ENCODE data around the gene HELZ.

HELZ gene

DNA sequence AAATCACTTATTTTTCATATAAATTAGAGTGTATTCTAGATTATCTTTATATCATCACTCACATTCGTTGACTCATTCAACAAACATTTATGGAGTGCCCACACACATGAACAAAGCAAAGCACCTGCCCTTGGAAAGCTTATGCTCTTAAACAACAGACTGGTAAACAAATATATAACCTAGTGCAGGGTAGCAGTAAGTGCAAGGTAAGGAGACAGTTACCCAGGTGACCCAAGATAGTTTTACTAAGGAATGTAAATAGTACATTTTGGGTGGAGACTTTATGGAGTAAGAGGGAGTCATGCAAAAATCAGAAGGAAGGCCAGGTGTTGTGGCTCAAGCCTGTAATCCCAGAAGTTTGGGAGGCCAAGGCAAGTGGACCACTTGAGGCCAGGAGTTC lies 40.4 kb upstream of the HELZ start:
- Mint-ChIP-seq H3K4me1 (peaks cover 23% of the 10 kb centered on the region), H3K9me3 (no peaks in the 10 kb centered on the region), H3K36me3 (ENCODE audit: low read depth) (no peaks in the 10 kb centered on the region), H3K27me3 (ENCODE audit: low read depth, poor library complexity) (peaks cover 5% of the 10 kb centered on the region), H3K4me3 (no peak overlapping the region), H3K27ac (no peak overlapping the region)
- TF ChIP-seq, protein P1, sequence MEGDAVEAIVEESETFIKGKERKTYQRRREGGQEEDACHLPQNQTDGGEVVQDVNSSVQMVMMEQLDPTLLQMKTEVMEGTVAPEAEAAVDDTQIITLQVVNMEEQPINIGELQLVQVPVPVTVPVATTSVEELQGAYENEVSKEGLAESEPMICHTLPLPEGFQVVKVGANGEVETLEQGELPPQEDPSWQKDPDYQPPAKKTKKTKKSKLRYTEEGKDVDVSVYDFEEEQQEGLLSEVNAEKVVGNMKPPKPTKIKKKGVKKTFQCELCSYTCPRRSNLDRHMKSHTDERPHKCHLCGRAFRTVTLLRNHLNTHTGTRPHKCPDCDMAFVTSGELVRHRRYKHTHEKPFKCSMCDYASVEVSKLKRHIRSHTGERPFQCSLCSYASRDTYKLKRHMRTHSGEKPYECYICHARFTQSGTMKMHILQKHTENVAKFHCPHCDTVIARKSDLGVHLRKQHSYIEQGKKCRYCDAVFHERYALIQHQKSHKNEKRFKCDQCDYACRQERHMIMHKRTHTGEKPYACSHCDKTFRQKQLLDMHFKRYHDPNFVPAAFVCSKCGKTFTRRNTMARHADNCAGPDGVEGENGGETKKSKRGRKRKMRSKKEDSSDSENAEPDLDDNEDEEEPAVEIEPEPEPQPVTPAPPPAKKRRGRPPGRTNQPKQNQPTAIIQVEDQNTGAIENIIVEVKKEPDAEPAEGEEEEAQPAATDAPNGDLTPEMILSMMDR (IDR thresholded peaks at IDR 0.05), result no peak
- DNase-seq, result no peak

DNA sequence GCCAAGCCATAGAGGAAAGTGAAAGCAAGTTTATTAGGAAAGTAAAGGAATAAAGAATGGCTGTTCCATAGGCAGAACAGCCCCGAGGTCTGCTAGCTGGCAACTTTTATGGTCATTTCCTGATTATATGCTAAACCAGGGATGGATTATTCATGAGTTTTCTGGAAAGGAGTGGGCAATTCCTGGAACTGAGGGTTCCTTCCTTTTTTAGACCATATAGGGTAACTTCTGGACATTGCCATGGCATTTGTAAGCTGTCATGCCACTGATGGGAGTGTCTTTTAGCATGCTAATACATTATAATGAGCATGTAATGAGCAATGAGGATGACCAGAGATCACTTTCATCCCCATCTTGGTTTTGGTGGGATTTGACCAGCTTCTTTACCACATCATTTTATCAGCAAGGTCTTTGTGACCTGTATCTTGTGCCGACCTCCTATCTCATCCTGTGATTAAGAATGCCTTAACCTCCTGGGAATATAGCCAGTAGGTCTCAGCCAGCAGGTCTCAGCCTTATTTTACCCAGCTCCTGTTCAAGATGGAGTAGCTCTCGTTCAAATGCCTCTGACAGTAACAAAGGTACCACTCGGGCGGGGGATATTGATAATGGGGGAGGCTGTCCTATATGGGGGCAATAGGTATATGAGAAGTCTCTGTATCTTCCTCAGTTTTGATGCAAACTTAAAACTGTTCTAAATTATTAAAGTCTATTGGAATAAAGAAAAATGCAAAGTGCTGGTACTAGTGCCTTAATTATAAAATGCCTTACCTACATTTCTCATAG lies 38.9 kb upstream of the HELZ start:
- no peak overlapping the region for H3K4me3 Mint-ChIP-seq
- H3K9me3 Mint-ChIP-seq, result no peaks in the 10 kb centered on the region
- DNase-seq, result no peak
- H3K4me1 Mint-ChIP-seq, result peaks cover 19% of the 10 kb centered on the region
- no peaks in the 10 kb centered on the region for H3K36me3 Mint-ChIP-seq (ENCODE audit: low read depth)
- TF ChIP-seq, protein P1 (IDR thresholded peaks at IDR 0.05), result no peak
- H3K27me3 Mint-ChIP-seq (ENCODE audit: low read depth, poor library complexity), result peaks cover 3% of the 10 kb centered on the region
- H3K27ac Mint-ChIP-seq, result no peak overlapping the region

- no peak overlapping the region for H3K4me3 Mint-ChIP-seq
- H3K9me3 Mint-ChIP-seq, result no peaks in the 10 kb centered on the region
- H3K27me3 Mint-ChIP-seq (ENCODE audit: low read depth, poor library complexity), result peaks cover 2% of the 10 kb centered on the region
- TF ChIP-seq, protein P1 (IDR thresholded peaks at IDR 0.05), result no peak
- no peaks in the 10 kb centered on the region for H3K36me3 Mint-ChIP-seq (ENCODE audit: low read depth)
- H3K27ac Mint-ChIP-seq, result no peak overlapping the region
- no peak for DNase-seq
- H3K4me1 Mint-ChIP-seq, result peaks cover 18% of the 10 kb centered on the region
Observed at GRCh38 chr17:67281743-67282142, 36.7 kb upstream of the HELZ start.

GRCh38 chr17:67281053-67281452 lies 36.1 kb upstream of the HELZ start:
- no peaks in the 10 kb centered on the region for H3K9me3 Mint-ChIP-seq
- H3K27ac Mint-ChIP-seq, result no peak overlapping the region
- TF ChIP-seq, protein P1 (IDR thresholded peaks at IDR 0.05), result no peak
- no peaks in the 10 kb centered on the region for H3K36me3 Mint-ChIP-seq (ENCODE audit: low read depth)
- H3K4me3 Mint-ChIP-seq, result no peak overlapping the region
- no peak for DNase-seq
- H3K27me3 Mint-ChIP-seq (ENCODE audit: low read depth, poor library complexity), result peaks cover 3% of the 10 kb centered on the region
- H3K4me1 Mint-ChIP-seq, result peaks cover 18% of the 10 kb centered on the region

DNA sequence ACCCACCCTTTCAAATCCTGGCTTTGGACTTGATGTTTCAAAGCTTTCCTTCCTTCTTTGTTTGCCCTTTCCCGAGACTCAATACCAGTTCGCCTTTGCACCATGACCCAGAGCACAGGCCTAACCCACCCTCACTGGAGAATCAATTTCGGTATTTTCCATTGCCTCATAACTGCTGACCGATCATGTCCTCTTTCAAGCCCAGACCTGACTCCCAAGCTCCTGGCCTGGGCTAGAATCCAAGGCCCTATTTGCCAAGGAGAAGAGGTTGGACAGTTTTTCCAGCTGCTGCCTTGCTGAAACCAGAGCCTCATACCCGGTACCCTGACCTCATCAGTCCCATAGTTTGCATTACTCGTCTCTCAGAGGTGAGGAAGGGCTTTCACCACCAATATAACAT lies 35.3 kb upstream of the HELZ start:
- Mint-ChIP-seq H3K4me3 (no peak overlapping the region), H3K27ac (no peak overlapping the region), H3K9me3 (no peaks in the 10 kb centered on the region), H3K36me3 (ENCODE audit: low read depth) (no peaks in the 10 kb centered on the region), H3K4me1 (peaks cover 18% of the 10 kb centered on the region), H3K27me3 (ENCODE audit: low read depth, poor library complexity) (peaks cover 4% of the 10 kb centered on the region)
- no peak for DNase-seq
- TF ChIP-seq, protein P1 (IDR thresholded peaks at IDR 0.05), result no peak

GRCh38 chr17:67279115-67279514 lies 34.1 kb upstream of the HELZ start:
- Mint-ChIP-seq H3K4me3 (no peak overlapping the region), H3K27ac (no peak overlapping the region), H3K36me3 (ENCODE audit: low read depth) (no peaks in the 10 kb centered on the region), H3K4me1 (peaks cover 18% of the 10 kb centered on the region), H3K9me3 (no peaks in the 10 kb centered on the region), H3K27me3 (ENCODE audit: low read depth, poor library complexity) (peaks cover 4% of the 10 kb centered on the region)
- TF ChIP-seq, protein P1 (IDR thresholded peaks at IDR 0.05), result no peak
- no peak for DNase-seq
